Activated T-cell treated with anti-CD3 and anti-CD28 coated beads, Interleukin-2, amount 50 U/mL, for 4 hours (primary cell): ENCODE data around the gene CSNK1A1. TPM values are rescaled to one million over a fixed set of nuclear protein-coding genes. Genes with fewer than 3 reads are reported as not detected.

Experiments
- ATAC-seq, 2 donors: fragments of 200-7000 bp; cut with Tn5 transposase; one replicate each; pipeline ENCODE4 v1.10.0; 2021
- DNase-seq: peaks from one replicate; pipeline ENCODE4 v3.0.0-alpha.2; 2020
- H3K27me3 Mint-ChIP-seq: one replicate; pipeline ENCODE4 v1.8.0; 2021; ENCODE audit warnings: low read depth, mixed read lengths
- H3K36me3 Mint-ChIP-seq: one replicate; pipeline ENCODE4 v1.8.0; 2022; ENCODE audit warnings: mixed read lengths; ENCODE audit not compliant: insufficient read depth
- H3K4me1 Mint-ChIP-seq: one replicate; pipeline ENCODE4 v1.8.0; 2021; ENCODE audit warnings: low read depth, mixed read lengths
- H3K4me3 Mint-ChIP-seq: one replicate; pipeline ENCODE4 v1.8.0; 2021; ENCODE audit warnings: mild to moderate bottlenecking, moderate library complexity, mixed read lengths
- H3K9me3 Mint-ChIP-seq: one replicate; pipeline ENCODE4 v1.8.0; 2021; ENCODE audit warnings: mixed read lengths
- total RNA-seq, 3 donors: library from RNA; stranded (reverse); gene quantifications; one replicate each; pipeline ENCODE4 v1.2.1, GENCODE V29; 2021

The CSNK1A1 gene
- total RNA-seq, 3 donors from 2014 or later: 200 to 222 (median 212) TPM

DNA sequence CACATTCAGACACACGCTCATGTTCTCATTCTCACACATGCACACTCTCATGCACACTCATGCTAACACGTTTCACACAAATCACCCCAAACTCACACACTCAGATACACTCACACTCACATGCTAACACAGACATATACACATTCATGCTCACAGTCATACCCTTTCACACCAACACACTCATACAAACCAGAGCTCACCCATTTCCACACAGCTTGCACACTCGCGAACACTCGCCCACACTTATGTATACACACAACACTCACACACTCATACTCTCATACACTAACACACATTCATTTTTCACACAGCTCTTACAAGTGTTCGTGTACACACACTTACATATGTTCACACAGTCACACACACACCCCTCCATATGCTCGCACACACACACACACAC, 108.0 kb downstream of the CSNK1A1 start:
- no peak for ATAC-seq

GRCh38 chr5:149442563-149443182, 108.6 kb downstream of the CSNK1A1 start:
- H3K4me1 Mint-ChIP-seq: peaks cover 11% of the 10 kb centered on the region
- H3K27me3 Mint-ChIP-seq: peaks cover 2% of the 10 kb centered on the region
- peak; percentile 75 for DNase-seq
- H3K9me3 Mint-ChIP-seq: no peaks in the 10 kb centered on the region
- ATAC-seq: peak; percentile 84 to 90
- no peaks in the 10 kb centered on the region for H3K36me3 Mint-ChIP-seq
- no peak overlapping the region for H3K4me3 Mint-ChIP-seq

More for the DNA sequence above, 108.0 kb downstream of the CSNK1A1 start:
- Mint-ChIP-seq H3K36me3 (no peaks in the 10 kb centered on the region), H3K4me3 (no peak overlapping the region), H3K4me1 (peaks cover 11% of the 10 kb centered on the region), H3K27me3 (peaks cover 2% of the 10 kb centered on the region), H3K9me3 (no peaks in the 10 kb centered on the region)
- DNase-seq: no peak

Other genes starting within 250 kb of the CSNK1A1 start
- gene GRPEL2, start 205.9 kb downstream of the CSNK1A1 start, total RNA-seq: 10 to 100 TPM; 45.8 to 52.1 (median 50.6) TPM
- gene PCYOX1L, start 193.4 kb downstream of the CSNK1A1 start, total RNA-seq: 10 to 100 TPM in 1 of 3 donors, 1 to 10 TPM in 2; 8.8 to 13.4 (median 8.8) TPM
- not detected for gene IL17B, start 172.1 kb downstream of the CSNK1A1 start, total RNA-seq
- under 1 TPM; 0.08 to 0.53 (median 0.52) TPM for gene ARHGEF37, start 30.1 kb upstream of the CSNK1A1 start, total RNA-seq
- 10 to 100 TPM; 11.7 to 16.2 (median 14.5) TPM for gene PPARGC1B, start 178.9 kb upstream of the CSNK1A1 start, total RNA-seq